Amniotic epithelial cell (primary cell): ENCODE results near the gene GALR3.

Source experiments
- DNase-seq: peaks from one replicate; pipeline ENCODE4 v3.0.0-alpha.2; 2010; ENCODE audit warnings: low read depth

The GALR3 gene

DNA sequence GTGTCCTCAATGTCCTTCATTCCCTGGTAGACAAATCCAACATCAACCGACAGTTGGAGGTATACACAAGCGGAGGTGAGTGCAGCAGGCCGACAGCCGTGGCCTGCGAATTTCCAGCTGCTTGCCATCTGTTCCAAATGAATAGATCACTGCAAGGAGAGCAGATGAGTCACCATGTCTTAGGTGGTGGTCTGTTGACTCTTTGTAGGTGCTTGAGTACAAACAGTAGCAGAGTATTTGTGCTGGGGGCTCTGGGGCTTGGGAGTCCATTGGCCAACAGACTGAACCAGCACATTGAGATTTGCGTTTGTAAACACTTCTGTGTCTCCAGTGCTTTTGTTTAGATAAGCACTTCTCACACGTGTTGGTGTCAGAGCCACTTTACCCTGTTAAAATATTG lies 47.1 kb downstream of the GALR3 start:
- peak; percentile 33 for DNase-seq
